ENCODE data around the gene ZBTB21.
"Not testable (repeated sequence)": the region's sequence is repeated elsewhere in the genome, so short reads cannot be mapped to it uniquely, and the experiment has no call there.

ZBTB21 gene

GRCh38 chr21:41967708-41968107, 42.5 kb downstream of the ZBTB21 start:
- DNase-seq (ENCODE audit: low read depth): no peak

- no peak for DNase-seq (ENCODE audit: low read depth)
These were observed 43.1 kb downstream of the ZBTB21 start for GRCh38 chr21:41966872-41967621.

- DNase-seq (ENCODE audit: low read depth): peak; percentile 64
These were observed 43.9 kb downstream of the ZBTB21 start for GRCh38 chr21:41966041-41966833.

- DNase-seq (ENCODE audit: low read depth): no peak
These were observed 44.6 kb downstream of the ZBTB21 start for GRCh38 chr21:41965461-41966013.

- no peak for DNase-seq (ENCODE audit: low read depth)
These were observed 45.1 kb downstream of the ZBTB21 start for GRCh38 chr21:41965045-41965444.

GRCh38 chr21:41964171-41964570, 46.0 kb downstream of the ZBTB21 start:
- no peak for DNase-seq (ENCODE audit: low read depth)

- no peak for DNase-seq (ENCODE audit: low read depth)
These were observed 47.7 kb downstream of the ZBTB21 start for GRCh38 chr21:41962425-41962966.

GRCh38 chr21:41961753-41962152, 48.4 kb downstream of the ZBTB21 start:
- no peak for DNase-seq (ENCODE audit: low read depth)

- peak; percentile 25 for DNase-seq (ENCODE audit: low read depth)
These were observed 48.9 kb downstream of the ZBTB21 start for GRCh38 chr21:41961282-41961701.

GRCh38 chr21:41960386-41960785, 49.8 kb downstream of the ZBTB21 start:
- DNase-seq (ENCODE audit: low read depth): no peak

- DNase-seq (ENCODE audit: low read depth): not testable (repeated sequence)
These were observed 50.5 kb downstream of the ZBTB21 start for GRCh38 chr21:41959697-41960096.

GRCh38 chr21:41958886-41959563, 51.1 kb downstream of the ZBTB21 start:
- DNase-seq (ENCODE audit: low read depth): no peak

- peak; percentile 93 for DNase-seq (ENCODE audit: low read depth)
These were observed 52.0 kb downstream of the ZBTB21 start for GRCh38 chr21:41957991-41958766.

GRCh38 chr21:41956926-41957729, 53.0 kb downstream of the ZBTB21 start:
- peak; percentile 87 for DNase-seq (ENCODE audit: low read depth)

- DNase-seq (ENCODE audit: low read depth): no peak
These were observed 54.6 kb downstream of the ZBTB21 start for GRCh38 chr21:41955516-41955915.

GRCh38 chr21:41954654-41955499, 55.3 kb downstream of the ZBTB21 start:
- DNase-seq (ENCODE audit: low read depth): no peak

GRCh38 chr21:41953831-41954653, 56.1 kb downstream of the ZBTB21 start, which contains the start of gene C2CD2:
Gene C2CD2 (minus strand): TSS chr21:41954018. CDS start chr21:41953648, 370 bp downstream.
- peak; percentile 80 for DNase-seq (ENCODE audit: low read depth)

- DNase-seq (ENCODE audit: low read depth): peak; percentile 35
These were observed 56.8 kb downstream of the ZBTB21 start for GRCh38 chr21:41953249-41953830.
